ENCODE data around the gene KRTAP3-3.
"Not testable (repeated sequence)": the region's sequence is repeated elsewhere in the genome, so short reads cannot be mapped to it uniquely, and the experiment has no call there.

KRTAP3-3 gene

DNA sequence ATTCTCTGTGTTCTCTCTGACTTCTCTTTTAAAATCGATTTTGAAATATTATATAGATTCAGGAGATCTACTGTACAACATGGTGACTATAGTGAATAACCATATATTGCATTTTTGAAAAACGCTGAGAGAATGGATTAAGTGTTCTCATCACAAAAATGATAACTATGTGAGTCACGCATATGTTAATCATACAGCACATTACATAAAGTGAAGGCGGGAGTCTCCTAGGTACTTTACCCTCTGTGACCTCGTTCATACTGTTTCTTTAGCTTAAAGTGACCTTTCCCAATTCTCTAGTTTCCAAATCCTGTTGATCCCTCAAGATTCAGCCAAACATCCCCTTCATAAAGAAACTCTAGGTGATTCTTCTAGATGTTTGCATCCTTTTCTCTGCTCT is 8.8 kb upstream of the KRTAP3-3 start:
- no peak for TF ChIP-seq TCF4 (CRISPR knock-in tag; IDR thresholded peaks at IDR 0.05; ENCODE audit: borderline replicate concordance)
- no peak for TF ChIP-seq ZNF565 (CRISPR knock-in tag; conservative IDR thresholded peaks at IDR 0.05; ENCODE audit: low read depth)
- ATAC-seq: no peak

DNA sequence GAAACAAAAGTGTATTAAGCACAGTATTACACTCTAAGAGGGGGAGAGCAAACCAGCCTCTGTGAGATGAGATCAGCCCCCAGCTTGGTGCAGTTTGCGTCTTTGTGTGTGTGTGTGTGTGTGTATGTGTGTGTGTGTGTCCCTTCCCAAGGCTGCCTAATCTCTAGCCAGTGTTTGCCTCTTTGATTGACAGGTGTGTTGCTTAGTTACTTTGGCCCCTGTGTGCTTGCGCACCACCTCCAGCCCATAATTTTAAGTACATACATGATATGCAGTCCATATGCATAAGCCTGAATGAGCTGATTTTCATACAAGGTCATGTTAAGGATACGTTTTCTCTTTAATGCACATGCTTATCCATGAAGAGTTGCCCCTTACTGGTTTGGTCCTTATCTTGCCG is 7.8 kb upstream of the KRTAP3-3 start:
- TF ChIP-seq TCF4 (CRISPR knock-in tag; IDR thresholded peaks at IDR 0.05; ENCODE audit: borderline replicate concordance) (no peak), PPARA (CRISPR knock-in tag; IDR thresholded peaks at IDR 0.05; ENCODE audit: borderline replicate concordance) (no peak)
- ATAC-seq: no peak

DNA sequence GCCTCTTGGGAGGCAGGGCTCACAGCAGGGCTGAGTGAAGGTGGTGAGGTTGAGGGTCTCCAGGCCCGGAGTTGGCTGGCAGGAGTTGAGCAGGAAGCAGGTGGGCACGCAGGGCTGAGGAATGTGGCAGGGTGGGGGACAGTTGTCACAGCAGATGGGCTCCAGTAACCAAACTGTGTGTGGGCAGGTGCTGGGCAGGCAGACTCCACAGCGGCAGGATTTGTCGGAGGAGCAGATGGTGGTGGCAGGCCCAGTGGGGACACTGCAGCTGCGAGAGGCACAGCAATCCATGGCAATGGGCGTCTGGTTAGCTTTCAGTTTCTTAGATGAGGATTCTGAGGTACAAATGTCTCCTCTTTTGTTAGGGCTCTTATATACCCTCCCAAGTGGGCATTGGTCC is 5.6 kb upstream of the KRTAP3-3 start, which contains the start of gene KRTAP3-2:
TSS of gene KRTAP3-2 (minus strand) at position 344 of the 400 bp plus-strand sequence. CDS start at position 291, 53 bp downstream.
- not testable (repeated sequence) for ATAC-seq

DNA sequence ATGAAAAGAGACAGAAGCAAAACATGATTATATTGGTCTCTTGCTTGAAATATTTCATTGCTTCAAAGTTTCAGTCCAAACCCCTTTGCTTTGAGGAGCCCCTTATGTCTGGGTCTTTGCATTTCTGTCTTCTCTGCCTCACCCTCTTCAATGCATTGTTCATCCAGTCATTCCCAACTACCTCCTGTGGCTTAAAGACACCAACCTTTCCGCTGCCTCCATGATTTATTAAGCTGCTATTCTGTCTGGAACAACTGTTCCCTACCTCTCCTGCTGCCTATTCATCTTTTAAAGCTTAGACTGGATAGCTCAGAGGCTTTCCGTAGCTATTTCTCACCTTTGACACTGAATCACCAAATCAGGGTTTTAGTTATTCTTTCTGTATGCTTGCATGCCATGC is 3.4 kb upstream of the KRTAP3-3 start:
- TF ChIP-seq ZNF70 (CRISPR knock-in tag; IDR thresholded peaks at IDR 0.05): no peak
- TF ChIP-seq ARNTL (CRISPR knock-in tag; IDR thresholded peaks at IDR 0.05; ENCODE audit: borderline replicate concordance, low read depth): no peak
- TF ChIP-seq, protein P1, sequence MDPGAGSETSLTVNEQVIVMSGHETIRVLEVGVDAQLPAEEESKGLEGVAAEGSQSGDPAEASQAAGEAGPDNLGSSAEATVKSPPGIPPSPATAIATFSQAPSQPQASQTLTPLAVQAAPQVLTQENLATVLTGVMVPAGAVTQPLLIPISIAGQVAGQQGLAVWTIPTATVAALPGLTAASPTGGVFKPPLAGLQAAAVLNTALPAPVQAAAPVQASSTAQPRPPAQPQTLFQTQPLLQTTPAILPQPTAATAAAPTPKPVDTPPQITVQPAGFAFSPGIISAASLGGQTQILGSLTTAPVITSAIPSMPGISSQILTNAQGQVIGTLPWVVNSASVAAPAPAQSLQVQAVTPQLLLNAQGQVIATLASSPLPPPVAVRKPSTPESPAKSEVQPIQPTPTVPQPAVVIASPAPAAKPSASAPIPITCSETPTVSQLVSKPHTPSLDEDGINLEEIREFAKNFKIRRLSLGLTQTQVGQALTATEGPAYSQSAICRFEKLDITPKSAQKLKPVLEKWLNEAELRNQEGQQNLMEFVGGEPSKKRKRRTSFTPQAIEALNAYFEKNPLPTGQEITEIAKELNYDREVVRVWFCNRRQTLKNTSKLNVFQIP (CRISPR knock-in tag; IDR thresholded peaks at IDR 0.05; ENCODE audit: borderline replicate concordance, low read depth): no peak
- no peak for TF ChIP-seq ZFP30 (CRISPR knock-in tag; IDR thresholded peaks at IDR 0.05)
- TF ChIP-seq ZFP3 (CRISPR knock-in tag; IDR thresholded peaks at IDR 0.05): no peak
- no peak for TF ChIP-seq CSDC2 (CRISPR knock-in tag; IDR thresholded peaks at IDR 0.05)
- TF ChIP-seq ZNF565 (CRISPR knock-in tag; conservative IDR thresholded peaks at IDR 0.05; ENCODE audit: low read depth): no peak
- TF ChIP-seq ZC3H10 (CRISPR knock-in tag; IDR thresholded peaks at IDR 0.05): no peak
- no peak for TF ChIP-seq SNAI2 (CRISPR knock-in tag; IDR thresholded peaks at IDR 0.05)
- TF ChIP-seq, protein P2, sequence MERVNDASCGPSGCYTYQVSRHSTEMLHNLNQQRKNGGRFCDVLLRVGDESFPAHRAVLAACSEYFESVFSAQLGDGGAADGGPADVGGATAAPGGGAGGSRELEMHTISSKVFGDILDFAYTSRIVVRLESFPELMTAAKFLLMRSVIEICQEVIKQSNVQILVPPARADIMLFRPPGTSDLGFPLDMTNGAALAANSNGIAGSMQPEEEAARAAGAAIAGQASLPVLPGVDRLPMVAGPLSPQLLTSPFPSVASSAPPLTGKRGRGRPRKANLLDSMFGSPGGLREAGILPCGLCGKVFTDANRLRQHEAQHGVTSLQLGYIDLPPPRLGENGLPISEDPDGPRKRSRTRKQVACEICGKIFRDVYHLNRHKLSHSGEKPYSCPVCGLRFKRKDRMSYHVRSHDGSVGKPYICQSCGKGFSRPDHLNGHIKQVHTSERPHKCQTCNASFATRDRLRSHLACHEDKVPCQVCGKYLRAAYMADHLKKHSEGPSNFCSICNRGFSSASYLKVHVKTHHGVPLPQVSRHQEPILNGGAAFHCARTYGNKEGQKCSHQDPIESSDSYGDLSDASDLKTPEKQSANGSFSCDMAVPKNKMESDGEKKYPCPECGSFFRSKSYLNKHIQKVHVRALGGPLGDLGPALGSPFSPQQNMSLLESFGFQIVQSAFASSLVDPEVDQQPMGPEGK (CRISPR knock-in tag; IDR thresholded peaks at IDR 0.05; ENCODE audit: borderline replicate concordance): no peak
- TF ChIP-seq BACH2 (CRISPR knock-in tag; IDR thresholded peaks at IDR 0.05; ENCODE audit: borderline replicate concordance): no peak
- no peak for TF ChIP-seq TOX (CRISPR knock-in tag; IDR thresholded peaks at IDR 0.05; ENCODE audit: borderline replicate concordance)
- TF ChIP-seq, protein P3, sequence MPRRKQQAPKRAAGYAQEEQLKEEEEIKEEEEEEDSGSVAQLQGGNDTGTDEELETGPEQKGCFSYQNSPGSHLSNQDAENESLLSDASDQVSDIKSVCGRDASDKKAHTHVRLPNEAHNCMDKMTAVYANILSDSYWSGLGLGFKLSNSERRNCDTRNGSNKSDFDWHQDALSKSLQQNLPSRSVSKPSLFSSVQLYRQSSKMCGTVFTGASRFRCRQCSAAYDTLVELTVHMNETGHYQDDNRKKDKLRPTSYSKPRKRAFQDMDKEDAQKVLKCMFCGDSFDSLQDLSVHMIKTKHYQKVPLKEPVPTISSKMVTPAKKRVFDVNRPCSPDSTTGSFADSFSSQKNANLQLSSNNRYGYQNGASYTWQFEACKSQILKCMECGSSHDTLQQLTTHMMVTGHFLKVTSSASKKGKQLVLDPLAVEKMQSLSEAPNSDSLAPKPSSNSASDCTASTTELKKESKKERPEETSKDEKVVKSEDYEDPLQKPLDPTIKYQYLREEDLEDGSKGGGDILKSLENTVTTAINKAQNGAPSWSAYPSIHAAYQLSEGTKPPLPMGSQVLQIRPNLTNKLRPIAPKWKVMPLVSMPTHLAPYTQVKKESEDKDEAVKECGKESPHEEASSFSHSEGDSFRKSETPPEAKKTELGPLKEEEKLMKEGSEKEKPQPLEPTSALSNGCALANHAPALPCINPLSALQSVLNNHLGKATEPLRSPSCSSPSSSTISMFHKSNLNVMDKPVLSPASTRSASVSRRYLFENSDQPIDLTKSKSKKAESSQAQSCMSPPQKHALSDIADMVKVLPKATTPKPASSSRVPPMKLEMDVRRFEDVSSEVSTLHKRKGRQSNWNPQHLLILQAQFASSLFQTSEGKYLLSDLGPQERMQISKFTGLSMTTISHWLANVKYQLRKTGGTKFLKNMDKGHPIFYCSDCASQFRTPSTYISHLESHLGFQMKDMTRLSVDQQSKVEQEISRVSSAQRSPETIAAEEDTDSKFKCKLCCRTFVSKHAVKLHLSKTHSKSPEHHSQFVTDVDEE (CRISPR knock-in tag; IDR thresholded peaks at IDR 0.05): no peak
- TF ChIP-seq, protein P4, sequence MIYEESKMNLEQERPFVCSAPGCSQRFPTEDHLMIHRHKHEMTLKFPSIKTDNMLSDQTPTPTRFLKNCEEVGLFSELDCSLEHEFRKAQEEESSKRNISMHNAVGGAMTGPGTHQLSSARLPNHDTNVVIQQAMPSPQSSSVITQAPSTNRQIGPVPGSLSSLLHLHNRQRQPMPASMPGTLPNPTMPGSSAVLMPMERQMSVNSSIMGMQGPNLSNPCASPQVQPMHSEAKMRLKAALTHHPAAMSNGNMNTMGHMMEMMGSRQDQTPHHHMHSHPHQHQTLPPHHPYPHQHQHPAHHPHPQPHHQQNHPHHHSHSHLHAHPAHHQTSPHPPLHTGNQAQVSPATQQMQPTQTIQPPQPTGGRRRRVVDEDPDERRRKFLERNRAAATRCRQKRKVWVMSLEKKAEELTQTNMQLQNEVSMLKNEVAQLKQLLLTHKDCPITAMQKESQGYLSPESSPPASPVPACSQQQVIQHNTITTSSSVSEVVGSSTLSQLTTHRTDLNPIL (CRISPR knock-in tag; IDR thresholded peaks at IDR 0.05; ENCODE audit: low read depth): no peak
- TF ChIP-seq RARB (CRISPR knock-in tag; IDR thresholded peaks at IDR 0.05): no peak
- TF ChIP-seq GLIS3 (CRISPR knock-in tag; IDR thresholded peaks at IDR 0.05): no peak
- no peak for TF ChIP-seq ESRRG (CRISPR knock-in tag; IDR thresholded peaks at IDR 0.05)
- TF ChIP-seq PPARA (CRISPR knock-in tag; IDR thresholded peaks at IDR 0.05; ENCODE audit: borderline replicate concordance): no peak
- TF ChIP-seq, protein P5, sequence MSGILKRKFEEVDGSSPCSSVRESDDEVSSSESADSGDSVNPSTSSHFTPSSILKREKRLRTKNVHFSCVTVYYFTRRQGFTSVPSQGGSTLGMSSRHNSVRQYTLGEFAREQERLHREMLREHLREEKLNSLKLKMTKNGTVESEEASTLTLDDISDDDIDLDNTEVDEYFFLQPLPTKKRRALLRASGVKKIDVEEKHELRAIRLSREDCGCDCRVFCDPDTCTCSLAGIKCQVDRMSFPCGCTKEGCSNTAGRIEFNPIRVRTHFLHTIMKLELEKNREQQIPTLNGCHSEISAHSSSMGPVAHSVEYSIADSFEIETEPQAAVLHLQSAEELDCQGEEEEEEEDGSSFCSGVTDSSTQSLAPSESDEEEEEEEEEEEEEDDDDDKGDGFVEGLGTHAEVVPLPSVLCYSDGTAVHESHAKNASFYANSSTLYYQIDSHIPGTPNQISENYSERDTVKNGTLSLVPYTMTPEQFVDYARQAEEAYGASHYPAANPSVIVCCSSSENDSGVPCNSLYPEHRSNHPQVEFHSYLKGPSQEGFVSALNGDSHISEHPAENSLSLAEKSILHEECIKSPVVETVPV (CRISPR knock-in tag; IDR thresholded peaks at IDR 0.05): no peak
- TF ChIP-seq ZNF8 (CRISPR knock-in tag; IDR thresholded peaks at IDR 0.05): no peak
- ATAC-seq: no peak
